Activated CD8-positive, alpha-beta T cell treated with anti-CD3 and anti-CD28 coated beads, Interleukin-2, amount 10 ng/mL, durations not matched to agents 7 days and 5 days (primary cell): ENCODE data around the gene EFNB3. TPM values are rescaled to one million over a fixed set of nuclear protein-coding genes. Genes with fewer than 3 reads are reported as not detected.

Experiments
- ATAC-seq: fragments of 150-1000 bp; cut with Tn5 transposase; one replicate; pipeline ENCODE4 v1.10.0; 2021; ENCODE audit warnings: moderate library complexity
- CTCF ChIA-PET: fragments of 350-600 bp; sonication (Branson Sonifier 250); formaldehyde crosslinking; loops from one replicate; lab custom pipeline; 2021; ENCODE audit warnings: antibody characterized with exemption; lab: Charles Lee
- POLR2A ChIA-PET: fragments of 350-600 bp; sonication (Branson Sonifier 250); formaldehyde crosslinking; loops from one replicate; lab custom pipeline; 2021; ENCODE audit warnings: antibody characterized with exemption; lab: Charles Lee
- DNase-seq: peaks from one replicate; pipeline ENCODE4 v3.0.0-alpha.2; 2020
- H3K27ac Mint-ChIP-seq: one replicate; pipeline ENCODE4 v1.8.0; 2021; ENCODE audit warnings: mild to moderate bottlenecking, mixed read lengths
- H3K27me3 Mint-ChIP-seq: one replicate; pipeline ENCODE4 v1.8.0; 2021; ENCODE audit warnings: low read depth, mixed read lengths
- H3K36me3 Mint-ChIP-seq: one replicate; pipeline ENCODE4 v1.8.0; 2021; ENCODE audit warnings: low read depth, mixed read lengths
- H3K4me1 Mint-ChIP-seq: one replicate; pipeline ENCODE4 v1.8.0; 2021; ENCODE audit warnings: low read depth, mixed read lengths
- H3K4me3 Mint-ChIP-seq: one replicate; pipeline ENCODE4 v1.8.0; 2021; ENCODE audit warnings: mild to moderate bottlenecking, mixed read lengths
- H3K9me3 Mint-ChIP-seq: one replicate; pipeline ENCODE4 v1.8.0; 2022; ENCODE audit warnings: mixed read lengths; ENCODE audit not compliant: insufficient read depth
- total RNA-seq, 2 experiments: library from RNA; stranded (reverse); gene quantifications; one replicate each; pipeline ENCODE4 v1.2.3, GENCODE V29; 2021

The EFNB3 gene
- not detected for total RNA-seq

- DNase-seq (no peak), ATAC-seq (no peak)
- peak within 1 kb of the TSS; percentile 28 for H3K4me3 Mint-ChIP-seq
- peaks cover 20% of the 10 kb centered on the region for H3K36me3 Mint-ChIP-seq
- H3K27me3 Mint-ChIP-seq = peaks cover 38% of the 10 kb centered on the region
- ChIA-PET POLR2A (interaction anchor here (4.4 kb wide), 1 partner anchor 17 kb away, joined by 37 read pairs; the partner anchor contains the start of genes TP53 and WRAP53), CTCF (interaction anchor here (1.3 to 1.6 kb wide), 2 partner anchors 16 to 17 kb away, joined by 6 to 7 read pairs; partner anchors contain the start of genes TP53 and WRAP53)
- H3K9me3 Mint-ChIP-seq = no peaks in the 10 kb centered on the region
- no peak within 1 kb of the TSS for H3K27ac Mint-ChIP-seq
- H3K4me1 Mint-ChIP-seq = peaks cover 14% of the 10 kb centered on the region
These were observed at the start of gene EFNB3 for GRCh38 chr17:7704601-7705268. Gene EFNB3 (plus strand): TSS chr17:7705202. CDS start chr17:7705599, 397 bp downstream.

- no peaks in the 10 kb centered on the region for H3K9me3 Mint-ChIP-seq
- CTCF ChIA-PET = no interaction called here
These were observed 49.5 kb upstream of the EFNB3 start for GRCh38 chr17:7655541-7655840.

GRCh38 chr17:7656958-7657609 is 47.9 kb upstream of the EFNB3 start:
- ChIA-PET CTCF (interaction anchor here (1.0 to 1.7 kb wide), 2 partner anchors 16 to 24 kb away, joined by 3 to 5 read pairs; no protein-coding TSS in a partner anchor), POLR2A (interaction anchor here (1.3 kb wide), 1 partner anchor 30 kb away, joined by 3 read pairs; the partner anchor contains the start of gene TP53)
- Mint-ChIP-seq H3K9me3 (no peaks in the 10 kb centered on the region), H3K4me1 (no peaks in the 10 kb centered on the region), H3K36me3 (no peaks in the 10 kb centered on the region), H3K27ac (no peak overlapping the region), H3K27me3 (peaks cover 21% of the 10 kb centered on the region), H3K4me3 (no peak overlapping the region)
- DNase-seq (no peak), ATAC-seq (no peak)

More at GRCh38 chr17:7655541-7655840, 49.5 kb upstream of the EFNB3 start:
- POLR2A ChIA-PET = interaction anchor here (1.1 kb wide), 1 partner anchor 31 kb away, joined by 3 read pairs; no protein-coding TSS in a partner anchor
- H3K4me3 Mint-ChIP-seq = no peak overlapping the region
- H3K27ac Mint-ChIP-seq = no peak overlapping the region
- H3K4me1 Mint-ChIP-seq = peaks cover 6% of the 10 kb centered on the region
- no peak for DNase-seq
- no peaks in the 10 kb centered on the region for H3K36me3 Mint-ChIP-seq
- H3K27me3 Mint-ChIP-seq = peaks cover 32% of the 10 kb centered on the region
- no peak for ATAC-seq

GRCh38 chr17:7667656-7668406 is 37.2 kb upstream of the EFNB3 start:
- Mint-ChIP-seq H3K4me1 (no peaks in the 10 kb centered on the region), H3K9me3 (no peaks in the 10 kb centered on the region), H3K4me3 (no peak overlapping the region), H3K36me3 (peaks cover 26% of the 10 kb centered on the region), H3K27me3 (no peaks in the 10 kb centered on the region), H3K27ac (no peak overlapping the region)
- DNase-seq = no peak
- ChIA-PET POLR2A (interaction anchor here (0.6 to 2.9 kb wide), 3 partner anchors 19 to 106 kb away, joined by 4 to 10 read pairs (median 4); partner anchors contain the start of gene TP53), CTCF (interaction anchor here (0.6 to 1.5 kb wide), 3 partner anchors 20 to 115 kb away, joined by 3 to 10 read pairs (median 3); partner anchors contain the start of genes TP53 and WRAP53)
- no peak for ATAC-seq

- Mint-ChIP-seq H3K27ac (no peak overlapping the region), H3K27me3 (no peaks in the 10 kb centered on the region), H3K4me1 (no peaks in the 10 kb centered on the region), H3K4me3 (no peak overlapping the region), H3K36me3 (peaks cover 32% of the 10 kb centered on the region), H3K9me3 (peaks cover 4% of the 10 kb centered on the region)
- DNase-seq (no peak), ATAC-seq (no peak)
- POLR2A ChIA-PET = interaction anchor here (2.9 kb wide), 1 partner anchor 18 kb away, joined by 10 read pairs; the partner anchor contains the start of gene TP53
- CTCF ChIA-PET = no interaction called here
These were observed 36.5 kb upstream of the EFNB3 start for GRCh38 chr17:7668482-7668881.

DNA sequence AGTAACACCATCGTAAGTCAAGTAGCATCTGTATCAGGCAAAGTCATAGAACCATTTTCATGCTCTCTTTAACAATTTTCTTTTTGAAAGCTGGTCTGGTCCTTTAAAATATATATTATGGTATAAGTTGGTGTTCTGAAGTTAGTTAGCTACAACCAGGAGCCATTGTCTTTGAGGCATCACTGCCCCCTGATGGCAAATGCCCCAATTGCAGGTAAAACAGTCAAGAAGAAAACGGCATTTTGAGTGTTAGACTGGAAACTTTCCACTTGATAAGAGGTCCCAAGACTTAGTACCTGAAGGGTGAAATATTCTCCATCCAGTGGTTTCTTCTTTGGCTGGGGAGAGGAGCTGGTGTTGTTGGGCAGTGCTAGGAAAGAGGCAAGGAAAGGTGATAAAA is 31.8 kb upstream of the EFNB3 start:
- ChIA-PET POLR2A (interaction anchor here (1.4 kb wide), 1 partner anchor 14 kb away, joined by 8 read pairs; the partner anchor contains the start of gene TP53), CTCF (interaction anchor here (0.8 to 4.4 kb wide), 9 partner anchors 11 to 89 kb away, joined by 3 to 43 read pairs (median 5); partner anchors contain the start of genes MPDU1, SAT2, TP53 and WRAP53)
- Mint-ChIP-seq H3K27me3 (no peaks in the 10 kb centered on the region), H3K36me3 (peaks cover 57% of the 10 kb centered on the region), H3K4me1 (no peaks in the 10 kb centered on the region), H3K9me3 (peaks cover 11% of the 10 kb centered on the region), H3K27ac (no peak overlapping the region), H3K4me3 (no peak overlapping the region)
- peak; percentile 59 for DNase-seq
- ATAC-seq = no peak

GRCh38 chr17:7674934-7675333 is 30.1 kb upstream of the EFNB3 start:
- H3K36me3 Mint-ChIP-seq = peaks cover 56% of the 10 kb centered on the region

DNA sequence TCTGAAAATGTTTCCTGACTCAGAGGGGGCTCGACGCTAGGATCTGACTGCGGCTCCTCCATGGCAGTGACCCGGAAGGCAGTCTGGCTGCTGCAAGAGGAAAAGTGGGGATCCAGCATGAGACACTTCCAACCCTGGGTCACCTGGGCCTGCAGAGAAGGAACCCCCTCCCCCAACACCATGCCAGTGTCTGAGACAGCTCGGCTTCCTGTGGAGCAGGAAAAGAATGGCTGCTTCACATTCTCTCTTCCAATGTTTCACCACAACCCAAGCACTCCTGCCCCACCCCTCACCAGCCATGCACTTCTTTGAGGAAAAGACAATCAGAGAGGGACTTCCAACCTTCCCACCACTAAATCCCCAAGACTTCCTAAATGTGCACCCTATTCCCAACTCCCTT is 28.5 kb upstream of the EFNB3 start:
- Mint-ChIP-seq H3K27me3 (no peaks in the 10 kb centered on the region), H3K27ac (no peak overlapping the region), H3K36me3 (peaks cover 46% of the 10 kb centered on the region), H3K9me3 (peaks cover 11% of the 10 kb centered on the region), H3K4me3 (no peak overlapping the region), H3K4me1 (no peaks in the 10 kb centered on the region)
- ChIA-PET POLR2A (interaction anchor here (3.6 kb wide), 1 partner anchor 10 kb away, joined by 21 read pairs; the partner anchor contains the start of gene TP53), CTCF (interaction anchor here (1.0 to 1.4 kb wide), 2 partner anchors 11 to 44 kb away, joined by 3 to 4 read pairs; no protein-coding TSS in a partner anchor)
- ATAC-seq = no peak
- DNase-seq = no peak

More at GRCh38 chr17:7674934-7675333, 30.1 kb upstream of the EFNB3 start:
- Mint-ChIP-seq H3K9me3 (peaks cover 11% of the 10 kb centered on the region), H3K4me3 (no peak overlapping the region), H3K27me3 (no peaks in the 10 kb centered on the region), H3K4me1 (no peaks in the 10 kb centered on the region), H3K27ac (no peak overlapping the region)
- POLR2A ChIA-PET = interaction anchor here (0.6 to 3.6 kb wide), 2 partner anchors 12 to 148 kb away, joined by 8 to 21 read pairs; partner anchors contain the start of gene TP53
- CTCF ChIA-PET = interaction anchor here (4.4 kb wide), 1 partner anchor 13 kb away, joined by 43 read pairs; the partner anchor contains the start of genes TP53 and WRAP53
- DNase-seq = no peak
- ATAC-seq = no peak

DNA sequence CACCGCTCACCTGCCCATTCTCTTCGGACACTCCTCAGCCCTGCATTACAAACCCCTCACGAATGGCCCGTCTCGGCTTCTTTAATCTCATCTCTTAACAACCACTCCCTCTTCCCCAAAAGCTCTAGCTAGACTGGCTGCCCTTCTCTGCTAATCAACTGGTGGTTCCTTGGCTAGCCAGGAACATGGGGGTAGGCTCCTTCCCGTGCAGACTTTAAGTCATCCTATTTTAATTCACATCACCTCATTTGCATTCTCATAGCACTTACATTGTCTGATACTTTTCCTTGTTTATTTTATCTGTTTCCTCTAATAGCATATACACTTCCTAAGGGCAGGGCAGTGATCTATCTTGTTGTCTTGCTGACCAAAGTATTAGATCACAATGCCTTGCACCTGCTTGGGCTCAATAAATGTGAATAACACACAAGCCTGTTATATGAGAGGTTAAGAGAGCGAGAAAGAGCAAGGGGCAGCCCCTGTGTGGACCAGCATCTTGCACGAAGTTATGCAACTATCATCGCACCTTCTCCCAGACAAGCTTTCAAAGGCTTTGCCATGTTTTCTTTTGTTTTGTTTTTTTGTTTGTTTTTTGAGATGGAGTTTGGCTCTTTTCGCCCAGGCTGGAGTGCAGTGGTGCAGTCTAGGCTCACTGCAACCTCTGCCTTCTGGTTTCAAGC is 27.5 kb upstream of the EFNB3 start:
- Mint-ChIP-seq H3K27ac (no peak overlapping the region), H3K4me1 (no peaks in the 10 kb centered on the region), H3K4me3 (no peak overlapping the region), H3K9me3 (peaks cover 11% of the 10 kb centered on the region), H3K36me3 (peaks cover 44% of the 10 kb centered on the region), H3K27me3 (no peaks in the 10 kb centered on the region)
- DNase-seq (no peak), ATAC-seq (no peak)
- CTCF ChIA-PET = interaction anchor here (1.0 to 1.4 kb wide), 2 partner anchors 10 to 45 kb away, joined by 3 to 4 read pairs; no protein-coding TSS in a partner anchor
- POLR2A ChIA-PET = interaction anchor here (0.9 to 3.6 kb wide), 2 partner anchors 9 to 62 kb away, joined by 3 to 21 read pairs; partner anchors contain the start of genes FXR2 and TP53

- peak overlapping the region; percentile 100 for H3K27ac Mint-ChIP-seq
- peaks cover 28% of the 10 kb centered on the region for H3K36me3 Mint-ChIP-seq
- ChIA-PET CTCF (interaction anchor here (0.6 to 7.2 kb wide), 7 partner anchors 12 to 406 kb away, joined by 3 to 129 read pairs (median 36); partner anchors contain the start of genes SAT2, SENP3, SHBG and TMEM102), POLR2A (interaction anchor here (0.7 to 5.3 kb wide), 9 partner anchors 8 to 247 kb away, joined by 3 to 101 read pairs (median 5); partner anchors contain the start of genes CD68, CNTROB, MPDU1 and SAT2)
- DNase-seq = no peak
- H3K27me3 Mint-ChIP-seq = no peaks in the 10 kb centered on the region
- no peaks in the 10 kb centered on the region for H3K9me3 Mint-ChIP-seq
- H3K4me1 Mint-ChIP-seq = peaks cover 33% of the 10 kb centered on the region
- no peak for ATAC-seq
- peak overlapping the region; percentile 98 for H3K4me3 Mint-ChIP-seq
These were observed 20.0 kb upstream of the EFNB3 start for GRCh38 chr17:7684851-7685532.
